Stimulated activated CD4-positive, alpha-beta T cell treated with anti-CD3 and anti-CD28 coated beads, Interleukin-4, amount 100 ng/mL, for 4 hours (primary cell): ENCODE measurements around the gene ERVK3-1.

Experiments
- DNase-seq, 2 experiments: peaks; one replicate each; pipeline ENCODE4 v3.0.0-alpha.2; 2020

ERVK3-1 gene

DNA sequence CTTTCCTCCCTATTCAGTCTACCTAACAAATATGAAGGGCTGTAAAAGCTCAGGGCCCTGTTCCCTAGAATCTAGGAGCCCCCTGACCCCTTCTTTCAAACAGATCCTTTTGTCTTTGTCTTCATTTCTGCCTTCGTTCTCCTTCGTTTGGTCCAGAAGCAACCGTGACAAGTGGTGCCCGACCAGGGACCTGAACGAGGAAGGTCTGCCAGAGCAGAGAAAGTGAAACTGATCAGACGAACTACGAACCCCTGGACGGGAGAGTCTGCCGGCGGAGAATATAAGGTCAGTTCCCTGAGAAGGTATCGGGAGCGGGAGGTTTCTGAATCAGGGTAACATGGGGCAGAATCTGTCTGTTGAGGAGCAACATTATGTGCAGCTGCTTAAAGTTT is 751 bp downstream of the ERVK3-1 start:
- no peak for DNase-seq

- no peak for DNase-seq
Observed at GRCh38 chr19:58307736-58308135, 2.6 kb downstream of the ERVK3-1 start.

DNA sequence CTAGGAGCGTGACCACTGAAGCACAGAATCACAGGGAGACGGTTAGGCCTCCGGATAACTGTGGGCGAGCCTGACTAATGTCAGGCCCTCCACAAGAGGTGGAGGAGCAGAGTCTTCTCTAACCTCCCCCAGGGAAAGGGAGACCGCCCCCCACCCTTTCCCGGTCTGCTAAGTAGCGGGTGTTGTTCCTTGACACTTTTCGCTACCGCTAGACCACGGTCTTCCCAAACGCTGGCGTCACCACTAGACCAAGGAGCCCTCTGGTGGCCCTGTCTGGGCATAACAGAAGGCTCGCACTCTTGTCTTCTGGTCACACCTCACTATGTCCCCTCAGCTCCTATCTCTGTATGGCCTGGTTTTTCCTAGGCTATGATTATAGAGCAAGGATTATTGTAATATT is 5.5 kb downstream of the ERVK3-1 start:
- peak in 1 of 2 experiments; percentile 5 for DNase-seq

- no peak for DNase-seq
Observed at GRCh38 chr19:58311345-58311865, 6.2 kb downstream of the ERVK3-1 start.

DNA sequence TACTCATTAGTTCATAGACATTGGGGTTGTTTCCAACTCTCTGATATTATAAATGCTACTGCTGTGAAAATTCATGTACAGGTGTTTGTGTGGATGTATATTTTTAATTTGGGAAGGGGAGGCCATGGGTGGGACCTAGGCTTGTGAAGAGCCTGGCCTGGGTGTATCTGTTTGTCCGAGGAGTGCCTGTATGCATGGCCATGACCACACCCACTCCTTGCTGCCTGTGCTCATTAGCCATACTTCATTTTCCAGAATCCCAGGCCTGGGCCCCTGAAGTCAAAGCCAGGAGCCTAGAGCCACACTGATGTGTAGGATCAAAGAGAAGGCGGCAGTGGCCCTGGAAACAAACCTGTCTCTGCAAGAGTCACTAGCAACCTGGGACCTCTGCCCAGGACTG is 10.4 kb downstream of the ERVK3-1 start:
- DNase-seq, result no peak

DNA sequence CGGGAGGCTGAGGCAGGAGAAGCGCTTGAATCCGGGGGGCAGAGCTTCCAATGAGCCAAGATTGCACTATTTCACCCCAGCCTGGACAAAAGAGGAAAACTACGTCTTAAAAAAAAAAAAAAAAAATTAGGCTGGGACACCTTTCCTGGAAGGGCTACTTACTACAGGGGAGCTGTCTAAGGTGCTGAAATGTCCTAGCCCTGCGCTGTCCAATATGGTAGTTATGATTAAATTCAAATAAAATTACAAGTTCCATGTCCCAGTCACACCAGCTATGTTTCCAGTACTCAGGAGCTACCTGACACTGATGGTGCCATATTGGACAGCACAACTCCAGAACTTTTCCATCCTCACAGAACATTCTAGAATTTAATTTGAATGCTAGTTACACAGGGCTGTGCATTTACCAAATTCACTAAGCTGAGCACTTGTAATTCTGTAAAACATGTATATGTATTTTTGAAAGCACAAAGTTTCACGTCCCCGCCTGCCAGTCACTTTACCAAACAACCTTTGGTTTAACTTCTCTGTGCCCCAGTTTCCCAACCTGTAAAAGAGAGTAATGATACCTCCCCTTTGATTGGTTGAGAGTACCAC is 12.4 kb downstream of the ERVK3-1 start:
- DNase-seq, result no peak

DNA sequence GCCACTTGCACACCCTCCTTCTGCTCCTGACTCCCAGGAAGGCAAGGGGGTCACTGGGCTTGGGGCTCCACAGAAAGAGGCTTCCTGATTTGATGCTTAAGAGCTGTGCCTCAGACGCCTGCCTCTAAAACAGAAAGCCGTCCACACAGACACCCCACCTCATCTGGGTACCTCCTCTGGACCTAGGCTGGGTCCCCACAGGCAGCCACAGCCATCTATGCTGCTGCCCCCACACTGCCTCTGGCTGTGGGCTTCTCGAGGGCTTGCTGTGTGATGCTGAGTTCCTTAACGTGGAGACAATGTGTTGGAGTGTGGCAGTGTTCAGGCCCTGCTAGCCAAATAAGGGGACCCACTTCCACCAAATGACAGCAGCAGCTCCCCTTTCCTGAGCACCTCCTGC is 13.1 kb downstream of the ERVK3-1 start:
- no peak for DNase-seq

- no peak for DNase-seq
Observed at GRCh38 chr19:58319241-58319640, 14.1 kb downstream of the ERVK3-1 start.

- DNase-seq, result peak in 1 of 2 experiments; percentile 12
Observed at GRCh38 chr19:58325311-58326022, 20.3 kb downstream of the ERVK3-1 start.

GRCh38 chr19:58326501-58326913 is 21.3 kb downstream of the ERVK3-1 start:
- DNase-seq, result no peak

GRCh38 chr19:58326914-58327726 is 21.9 kb downstream of the ERVK3-1 start, which contains the start of gene ZSCAN22:
ZSCAN22 (plus strand) TSS chr19:58326994; CDS start chr19:58334803, 7,809 bp downstream.
- DNase-seq, result peak; percentile 85 to 86

- no peak for DNase-seq
Observed at GRCh38 chr19:58328999-58329398, 23.8 kb downstream of the ERVK3-1 start.

DNA sequence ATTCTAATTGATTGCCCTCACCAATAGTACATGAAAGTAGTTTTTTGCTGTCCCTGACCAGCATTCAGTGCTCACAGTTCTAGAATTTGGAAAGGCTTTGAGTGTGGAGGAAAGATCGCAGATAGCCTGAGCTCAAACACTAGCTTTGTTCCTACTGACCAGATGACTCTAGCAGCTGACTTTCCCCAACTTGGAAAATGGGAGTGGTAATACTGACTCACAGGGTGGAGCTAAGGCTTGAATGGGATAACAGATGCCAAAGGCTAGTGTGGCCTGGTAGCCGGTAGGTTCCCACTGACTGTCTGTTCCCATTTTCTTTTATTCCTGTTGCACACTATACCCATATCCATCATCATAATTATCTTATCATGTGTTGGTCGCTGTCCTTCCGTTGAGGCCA is 25.3 kb downstream of the ERVK3-1 start:
- DNase-seq, result no peak

- no peak for DNase-seq
Observed at GRCh38 chr19:58332697-58333096, 27.5 kb downstream of the ERVK3-1 start.

DNA sequence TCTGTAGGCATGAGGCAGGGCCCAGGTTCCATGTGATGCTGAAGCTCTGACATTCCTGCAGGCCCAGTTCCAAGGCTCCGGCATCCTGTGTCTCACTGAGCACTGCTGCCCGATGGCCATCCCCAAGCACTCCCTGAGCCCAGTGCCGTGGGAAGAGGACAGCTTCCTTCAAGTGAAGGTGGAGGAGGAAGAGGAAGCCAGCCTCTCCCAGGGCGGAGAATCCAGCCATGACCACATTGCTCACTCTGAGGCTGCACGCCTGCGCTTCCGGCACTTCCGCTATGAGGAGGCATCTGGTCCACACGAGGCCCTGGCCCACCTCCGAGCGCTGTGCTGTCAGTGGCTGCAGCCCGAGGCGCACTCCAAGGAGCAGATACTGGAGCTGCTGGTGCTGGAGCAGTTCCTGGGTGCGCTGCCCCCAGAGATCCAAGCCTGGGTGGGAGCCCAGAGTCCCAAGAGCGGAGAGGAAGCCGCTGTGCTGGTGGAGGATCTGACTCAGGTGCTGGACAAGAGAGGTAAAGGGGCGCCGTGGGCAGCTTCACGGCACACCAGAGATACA is 29.6 kb downstream of the ERVK3-1 start:
- DNase-seq, result no peak

- DNase-seq, result no peak
Observed at GRCh38 chr19:58335630-58336029, 30.5 kb downstream of the ERVK3-1 start.

GRCh38 chr19:58336216-58336615 is 31.0 kb downstream of the ERVK3-1 start:
- no peak for DNase-seq

DNA sequence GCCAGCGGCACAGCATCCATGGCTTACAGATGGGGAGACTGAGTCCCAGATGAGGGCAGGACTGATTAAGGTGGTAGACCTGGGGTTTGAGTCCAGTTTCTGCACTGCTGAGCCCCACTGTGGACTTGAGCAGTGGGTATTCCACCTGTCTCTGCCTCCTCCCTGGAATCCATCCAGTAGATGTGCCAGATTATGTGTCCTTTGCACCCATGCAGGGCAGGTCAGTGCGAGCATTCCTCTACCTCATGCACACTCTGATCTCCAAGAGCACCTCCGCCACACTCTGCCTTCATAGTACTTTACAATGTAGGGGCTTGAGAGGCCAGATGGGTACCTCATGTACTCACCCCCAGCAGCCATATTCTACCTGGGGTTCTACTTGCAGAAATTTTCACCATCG is 31.6 kb downstream of the ERVK3-1 start:
- no peak for DNase-seq

DNA sequence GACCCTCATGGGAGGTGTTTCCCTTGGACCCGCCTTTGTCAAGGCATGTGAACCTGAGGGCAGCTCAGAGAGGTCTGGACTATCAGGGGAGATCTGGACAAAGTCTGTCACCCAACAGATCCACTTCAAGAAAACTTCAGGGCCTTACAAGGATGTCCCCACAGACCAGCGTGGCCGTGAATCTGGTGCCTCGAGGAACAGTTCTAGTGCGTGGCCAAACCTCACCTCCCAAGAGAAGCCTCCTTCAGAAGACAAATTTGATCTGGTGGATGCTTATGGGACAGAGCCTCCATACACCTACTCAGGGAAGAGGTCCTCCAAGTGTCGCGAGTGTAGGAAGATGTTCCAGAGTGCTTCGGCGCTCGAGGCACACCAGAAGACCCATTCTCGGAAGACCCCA is 33.2 kb downstream of the ERVK3-1 start:
- DNase-seq, result no peak

DNA sequence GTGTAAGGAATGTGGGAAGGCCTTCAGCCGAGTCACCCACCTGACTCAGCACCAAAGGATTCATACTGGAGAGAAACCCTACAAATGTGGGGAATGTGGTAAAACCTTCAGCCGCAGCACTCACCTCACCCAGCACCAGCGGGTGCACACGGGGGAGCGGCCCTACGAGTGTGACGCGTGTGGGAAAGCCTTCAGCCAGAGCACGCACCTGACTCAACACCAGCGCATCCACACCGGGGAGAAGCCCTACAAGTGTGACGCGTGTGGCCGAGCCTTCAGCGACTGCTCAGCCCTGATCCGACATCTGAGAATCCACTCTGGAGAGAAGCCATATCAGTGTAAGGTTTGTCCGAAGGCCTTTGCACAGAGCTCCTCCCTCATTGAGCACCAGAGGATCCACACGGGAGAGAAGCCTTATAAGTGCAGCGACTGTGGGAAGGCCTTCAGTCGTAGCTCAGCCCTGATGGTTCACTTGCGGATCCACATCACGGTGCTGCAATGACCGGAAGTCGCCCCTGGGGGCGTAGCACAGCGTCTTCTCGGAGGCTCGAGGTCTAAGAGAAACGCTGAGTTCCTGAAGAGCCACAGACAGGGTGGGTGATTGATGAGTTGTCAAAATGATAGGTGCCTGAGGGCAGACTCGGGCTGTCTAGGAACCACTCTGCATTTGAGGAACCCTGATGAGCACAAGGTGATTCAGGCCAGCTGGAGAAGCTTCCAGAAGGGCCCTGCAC is 33.8 kb downstream of the ERVK3-1 start:
- DNase-seq, result no peak

DNA sequence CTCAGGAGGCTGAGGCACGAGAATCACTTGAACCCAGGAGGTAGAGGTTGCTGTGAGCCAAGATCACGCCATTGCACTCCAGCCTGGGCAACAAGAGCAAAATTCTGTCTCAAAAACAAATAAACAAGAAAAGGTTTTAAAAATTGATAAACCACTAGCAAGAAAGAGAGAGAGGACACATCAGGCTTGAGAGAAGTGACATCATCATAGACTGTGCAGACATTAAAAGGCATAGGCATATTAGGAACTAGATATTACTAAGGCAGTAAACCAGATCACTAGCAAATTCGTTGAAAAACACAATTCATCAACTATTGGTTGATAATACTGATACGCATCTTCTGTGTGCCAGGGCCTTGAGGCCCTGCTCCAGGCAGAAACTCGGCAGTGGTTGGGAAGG is 40.4 kb downstream of the ERVK3-1 start:
- no peak for DNase-seq
